ENCODE measurements around the gene MARK4.

GRCh38 chr19:45294291-45295029 lies 43.4 kb downstream of the MARK4 start:
- TF ChIP-seq REST (IDR thresholded peaks at IDR 0.05): peak; percentile 85
- TF ChIP-seq CTCF (IDR thresholded peaks at IDR 0.05; ENCODE audit: low read depth, low read length, missing input control): no peak

Measured in liver (tissue), 2 donors.